SU-DHL-6 (cell line): ENCODE results near the gene ZNF121.

Source experiments
- EZH2phosphoT487 ChIP-seq: fragments of 200-600 bp; sonication (generic), shearing (Covaris generic); conservative IDR thresholded peaks from 2 replicates; pipeline ENCODE4 v1.6.1; 2018; ENCODE audit warnings: mild to moderate bottlenecking, antibody characterized with exemption, low read length, moderate library complexity, mixed read lengths
- TF ChIP-seq, protein P1 (sequence below): fragments of 200-600 bp; sonication (generic); IDR thresholded peaks from one replicate; pipeline ENCODE4 v1.5.1; 2017; ENCODE audit warnings: antibody characterized with exemption, mild to moderate bottlenecking, low read length, moderate library complexity; ENCODE audit not compliant: insufficient read depth, poor library complexity, severe bottlenecking

DNA sequence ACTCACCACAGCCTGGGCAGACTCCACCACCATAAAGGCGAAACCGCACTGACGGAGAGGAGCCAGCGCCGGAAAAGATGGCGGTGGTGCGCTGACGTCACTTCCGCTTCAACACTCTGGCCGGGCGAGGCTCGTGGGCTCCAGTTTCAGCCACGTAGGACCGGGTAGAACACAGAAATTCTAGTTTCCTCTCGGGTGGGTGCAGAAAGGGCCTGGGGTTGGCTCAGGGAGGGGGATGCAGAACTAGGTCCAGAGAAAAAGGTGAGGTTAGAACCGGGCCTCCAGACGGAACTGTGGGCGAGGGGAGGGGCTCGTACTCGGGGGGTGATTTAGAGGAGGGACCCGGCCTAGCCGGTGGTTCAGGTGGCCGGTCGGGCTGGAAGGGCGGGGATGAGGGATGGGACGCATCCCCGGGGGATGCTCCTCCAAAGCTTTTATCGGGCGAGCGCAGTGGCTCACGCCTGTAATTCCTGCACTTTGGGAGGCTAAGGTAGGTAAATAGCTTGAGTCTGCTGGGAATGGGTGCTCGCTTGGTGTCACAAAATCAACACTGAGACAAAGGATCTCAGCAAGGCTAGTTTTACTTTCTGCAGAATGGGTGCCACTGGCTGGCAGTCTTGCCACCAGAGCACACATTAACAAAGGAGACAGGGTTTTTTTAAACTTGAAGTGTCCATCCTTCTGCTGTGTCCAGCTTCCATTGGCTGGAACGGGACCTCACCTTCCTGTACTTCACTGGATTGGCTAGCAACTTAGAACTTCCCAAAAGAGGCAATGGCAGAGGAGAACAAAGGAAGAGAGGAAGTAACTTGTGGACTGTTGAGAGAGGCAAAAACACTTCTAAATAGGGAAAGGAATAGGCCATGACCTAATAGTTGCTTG lies 37.1 kb upstream of the ZNF121 start, which contains the start of gene ZNF561:
- TF ChIP-seq, protein P1, sequence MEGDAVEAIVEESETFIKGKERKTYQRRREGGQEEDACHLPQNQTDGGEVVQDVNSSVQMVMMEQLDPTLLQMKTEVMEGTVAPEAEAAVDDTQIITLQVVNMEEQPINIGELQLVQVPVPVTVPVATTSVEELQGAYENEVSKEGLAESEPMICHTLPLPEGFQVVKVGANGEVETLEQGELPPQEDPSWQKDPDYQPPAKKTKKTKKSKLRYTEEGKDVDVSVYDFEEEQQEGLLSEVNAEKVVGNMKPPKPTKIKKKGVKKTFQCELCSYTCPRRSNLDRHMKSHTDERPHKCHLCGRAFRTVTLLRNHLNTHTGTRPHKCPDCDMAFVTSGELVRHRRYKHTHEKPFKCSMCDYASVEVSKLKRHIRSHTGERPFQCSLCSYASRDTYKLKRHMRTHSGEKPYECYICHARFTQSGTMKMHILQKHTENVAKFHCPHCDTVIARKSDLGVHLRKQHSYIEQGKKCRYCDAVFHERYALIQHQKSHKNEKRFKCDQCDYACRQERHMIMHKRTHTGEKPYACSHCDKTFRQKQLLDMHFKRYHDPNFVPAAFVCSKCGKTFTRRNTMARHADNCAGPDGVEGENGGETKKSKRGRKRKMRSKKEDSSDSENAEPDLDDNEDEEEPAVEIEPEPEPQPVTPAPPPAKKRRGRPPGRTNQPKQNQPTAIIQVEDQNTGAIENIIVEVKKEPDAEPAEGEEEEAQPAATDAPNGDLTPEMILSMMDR, result no peak
- no peak for TF ChIP-seq EZH2phosphoT487
